GM19023 (cell line): Measurements from ENCODE around the gene CPT2.
"Not testable (repeated sequence)": the region's sequence is repeated elsewhere in the genome, so short reads cannot be mapped to it uniquely, and the experiment has no call there.

Source experiments
- ATAC-seq: cut with Tn5 transposase; IDR thresholded peaks from one replicate; pipeline ENCODE4 v1.9.1; 2021; ENCODE audit warnings: mild to moderate bottlenecking, moderate library complexity; ENCODE audit not compliant: unreplicated experiment

Gene CPT2

GRCh38 chr1:53182111-53182593 lies 14.5 kb upstream of the CPT2 start:
- no peak for ATAC-seq

- ATAC-seq = no peak
Observed at GRCh38 chr1:53182716-53183094, 13.9 kb upstream of the CPT2 start.

GRCh38 chr1:53183095-53183990 lies 13.3 kb upstream of the CPT2 start:
- ATAC-seq = no peak

GRCh38 chr1:53185955-53186297 lies 10.7 kb upstream of the CPT2 start:
- ATAC-seq = not testable (repeated sequence)

GRCh38 chr1:53186533-53186932 lies 10.1 kb upstream of the CPT2 start:
- no peak for ATAC-seq

- ATAC-seq = no peak
Observed at GRCh38 chr1:53187401-53187800, 9.2 kb upstream of the CPT2 start.

GRCh38 chr1:53188099-53188498 lies 8.5 kb upstream of the CPT2 start:
- no peak for ATAC-seq

GRCh38 chr1:53189061-53189460 lies 7.6 kb upstream of the CPT2 start:
- ATAC-seq = no peak

- ATAC-seq = no peak
Observed at GRCh38 chr1:53190210-53190611, 6.4 kb upstream of the CPT2 start.

- ATAC-seq = no peak
Observed at GRCh38 chr1:53195246-53196016, 1.2 kb upstream of the CPT2 start.

- ATAC-seq = peak; percentile 7
Observed at GRCh38 chr1:53196017-53196484, 573 bp upstream of the CPT2 start.

- no peak for ATAC-seq
Observed at GRCh38 chr1:53197291-53198200, 922 bp downstream of the CPT2 start.

- ATAC-seq = no peak
Observed at GRCh38 chr1:53198241-53198651, 1.6 kb downstream of the CPT2 start.

- ATAC-seq = no peak
Observed at GRCh38 chr1:53203466-53203865, 6.8 kb downstream of the CPT2 start.

- ATAC-seq = not testable (repeated sequence)
Observed at GRCh38 chr1:53205496-53205895, 8.9 kb downstream of the CPT2 start.

GRCh38 chr1:53206083-53206685 lies 9.6 kb downstream of the CPT2 start:
- ATAC-seq = not testable (repeated sequence)

- no peak for ATAC-seq
Observed at GRCh38 chr1:53206735-53207379, 10.2 kb downstream of the CPT2 start.

GRCh38 chr1:53207726-53208125 lies 11.1 kb downstream of the CPT2 start:
- ATAC-seq = no peak

- ATAC-seq = no peak
Observed at GRCh38 chr1:53210352-53210751, 13.7 kb downstream of the CPT2 start.

- ATAC-seq = no peak
Observed at GRCh38 chr1:53210954-53211353, 14.3 kb downstream of the CPT2 start.
